GM23248 (cell line): ENCODE results near the gene ARHGEF10L. TPM values are rescaled to one million over a fixed set of nuclear protein-coding genes. Genes with fewer than 3 reads are reported as not detected.

Experiments
- DNase-seq: peaks from one replicate; pipeline ENCODE4 v3.0.0-alpha.2; 2015
- H2AFZ ChIP-seq: fragments of 200-600 bp; sonication (generic); 2 replicates; pipeline ENCODE4 v1.6.1; 2016; ENCODE audit warnings: antibody characterized with exemption
- H3F3A ChIP-seq: fragments of 200-600 bp; sonication (generic); 2 replicates; pipeline ENCODE4 v1.6.1; 2016; ENCODE audit warnings: mild to moderate bottlenecking, antibody characterized with exemption, mixed run types; ENCODE audit not compliant: insufficient read depth
- H3K27ac ChIP-seq: fragments of 200-600 bp; sonication (generic); 2 replicates; pipeline ENCODE4 v1.5.1; 2016; ENCODE audit warnings: mild to moderate bottlenecking
- H3K27me3 ChIP-seq: fragments of 200-600 bp; sonication (generic); replicated peaks from 2 replicates; pipeline ENCODE4 v1.6.1; 2016; ENCODE audit warnings: mild to moderate bottlenecking; ENCODE audit not compliant: insufficient read depth
- H3K36me3 ChIP-seq: fragments of 200-600 bp; sonication (generic); 2 replicates; pipeline ENCODE4 v1.6.1; 2016; ENCODE audit warnings: low read depth, mild to moderate bottlenecking
- H3K4me1 ChIP-seq: fragments of 200-600 bp; sonication (generic); 2 replicates; pipeline ENCODE4 v1.6.1; 2016; ENCODE audit warnings: mild to moderate bottlenecking; ENCODE audit not compliant: insufficient read depth
- H3K4me2 ChIP-seq: fragments of 200-600 bp; sonication (generic); one replicate; pipeline ENCODE4 v1.6.1; 2016; ENCODE audit warnings: mild to moderate bottlenecking; ENCODE audit not compliant: unreplicated experiment
- H3K4me3 ChIP-seq: fragments of 200-600 bp; sonication (generic); 2 replicates; pipeline ENCODE4 v1.5.1; 2016; ENCODE audit warnings: mild to moderate bottlenecking
- H3K79me2 ChIP-seq: fragments of 200-600 bp; sonication (generic); 2 replicates; pipeline ENCODE4 v1.6.1; 2016; ENCODE audit warnings: mild to moderate bottlenecking; ENCODE audit not compliant: insufficient read depth
- H3K9ac ChIP-seq: fragments of 200-600 bp; sonication (generic); 2 replicates; pipeline ENCODE4 v1.6.1; 2016; ENCODE audit warnings: mild to moderate bottlenecking
- H3K9me2 ChIP-seq: fragments of 200-600 bp; sonication (generic); 2 replicates; pipeline ENCODE4 v1.6.1; 2016; ENCODE audit warnings: mixed run types, mild to moderate bottlenecking, moderate library complexity; ENCODE audit not compliant: insufficient read depth
- H3K9me3 ChIP-seq: fragments of 200-600 bp; sonication (generic); one replicate; pipeline ENCODE4 v1.6.1; 2017; ENCODE audit warnings: low read depth
- H4K20me1 ChIP-seq: fragments of 200-600 bp; sonication (generic); 2 replicates; pipeline ENCODE4 v1.6.0; 2016; ENCODE audit not compliant: insufficient read depth
- EZH2 ChIP-seq: fragments of 200-600 bp; sonication (generic); IDR thresholded peaks from 2 replicates; pipeline ENCODE4 v1.6.1; 2018; ENCODE audit warnings: antibody characterized with exemption, mild to moderate bottlenecking; ENCODE audit not compliant: insufficient read depth, poor library complexity, severe bottlenecking
- EZH2phosphoT487 ChIP-seq: fragments of 200-600 bp; sonication (generic); IDR thresholded peaks from 2 replicates; pipeline ENCODE4 v1.6.1; 2018; ENCODE audit warnings: antibody characterized with exemption, moderate library complexity, mild to moderate bottlenecking, low read depth; ENCODE audit not compliant: insufficient read depth
- WGBS, 2 experiments: methylation state at CpG; one replicate each; pipeline ENCODE4 v1.1.6; 2015 to 2017; ENCODE audit warnings: low lambda C conversion rate in 2 of 2, low coverage in 1 of 2; ENCODE audit errors: missing lambda C conversion rate in 2 of 2; 5-methylcytosine and 5-hydroxymethylcytosine counted together
- in situ Hi-C: fragments of 300-500 bp; cut with MboI; formaldehyde crosslinking; loops from 2 replicates; pipeline ENCODE4 v1.15.0; 2020
- polyA plus RNA-seq: library from polyadenylated mRNA; unstranded; fragments of >200 nt; fragmentation: Nextera tagmentation; extraction: Ambion mirVana; gene quantifications from 2 replicates; pipeline ENCODE4 v1.2.1, GENCODE V29; 2016
- total RNA-seq: library from RNA; depleted of rRNA; stranded (reverse); fragments of >200 nt; shearing (Covaris generic); gene quantifications from 2 replicates; pipeline ENCODE4 v1.2.3, GENCODE V29; 2014

The ARHGEF10L gene
- total and polyA plus RNA-seq, 2 experiments from 2014 or later: 6.0 to 19.3 TPM

GRCh38 chr1:17668195-17668594 lies 128.7 kb downstream of the ARHGEF10L start:
- in situ Hi-C loops: loop anchor here (10.0 to 25.0 kb wide), 4 partner anchors 157 to 919 kb away; no protein-coding TSS in a partner anchor
- no peaks in the 10 kb centered on the region for H3K79me2 ChIP-seq
- no peaks in the 10 kb centered on the region for H4K20me1 ChIP-seq
- no peak overlapping the region for H3K4me2 ChIP-seq
- TF ChIP-seq EZH2: no peak
- TF ChIP-seq EZH2phosphoT487: no peak
- H3K27ac ChIP-seq: no peak overlapping the region
- H3F3A ChIP-seq: no peaks in the 10 kb centered on the region
- no peak overlapping the region for H2AFZ ChIP-seq
- DNase-seq: no peak
- H3K9me2 ChIP-seq: no peaks in the 10 kb centered on the region
- no peak overlapping the region for H3K4me3 ChIP-seq
- no peaks in the 10 kb centered on the region for H3K4me1 ChIP-seq
- no peaks in the 10 kb centered on the region for H3K27me3 ChIP-seq
- peaks cover 4% of the 10 kb centered on the region; the same call in 1 of the 2 replicates for H3K36me3 ChIP-seq
- no peaks in the 10 kb centered on the region for H3K9me3 ChIP-seq
- 93 to 95% methylated on average over 12 of the region's 12 CpGs for WGBS, 2 experiments
- no peak overlapping the region for H3K9ac ChIP-seq

DNA sequence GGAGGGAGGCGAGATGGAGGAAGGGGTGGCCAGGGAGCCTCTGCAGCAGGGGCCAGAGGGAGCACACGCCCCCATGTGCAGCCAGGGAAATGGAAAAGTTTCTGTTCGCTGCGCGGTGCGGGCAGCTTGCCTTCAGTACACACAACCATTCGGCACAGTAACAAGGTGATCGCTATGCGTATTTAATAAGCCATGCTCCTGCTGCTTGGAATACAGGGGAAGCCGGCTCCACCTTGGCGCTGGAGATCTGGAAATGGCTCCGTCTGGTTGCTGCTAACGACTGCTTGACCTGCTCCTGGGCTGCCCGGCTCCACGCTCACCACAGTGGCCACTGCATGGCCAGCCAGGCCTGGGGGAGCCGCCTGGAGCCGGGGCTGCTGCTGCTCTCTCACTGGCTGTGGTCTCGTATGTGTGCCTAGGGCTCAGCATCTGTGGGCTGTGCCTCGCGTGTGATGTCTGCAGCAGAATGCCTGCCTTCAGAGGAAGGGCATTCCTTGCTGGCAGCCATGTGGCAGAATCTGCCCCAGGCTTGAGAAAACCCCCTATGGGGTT lies 129.2 kb downstream of the ARHGEF10L start:
- peaks cover 3% of the 10 kb centered on the region; the same call in 1 of the 2 replicates for H3K36me3 ChIP-seq
- H3K27ac ChIP-seq: no peak overlapping the region
- no peaks in the 10 kb centered on the region for H4K20me1 ChIP-seq
- H3K4me1 ChIP-seq: no peaks in the 10 kb centered on the region
- H3K79me2 ChIP-seq: no peaks in the 10 kb centered on the region
- TF ChIP-seq EZH2phosphoT487: no peak
- no peak for TF ChIP-seq EZH2
- 95 to 96% methylated on average over 20 of the region's 20 CpGs for WGBS, 2 experiments
- H3K9ac ChIP-seq: no peak overlapping the region
- H3F3A ChIP-seq: no peaks in the 10 kb centered on the region
- no peak overlapping the region for H2AFZ ChIP-seq
- no peaks in the 10 kb centered on the region for H3K9me3 ChIP-seq
- no peak for DNase-seq
- no peaks in the 10 kb centered on the region for H3K27me3 ChIP-seq
- no peak overlapping the region for H3K4me2 ChIP-seq
- no peak overlapping the region for H3K4me3 ChIP-seq
- H3K9me2 ChIP-seq: no peaks in the 10 kb centered on the region
- in situ Hi-C loops: loop anchor here (10.0 to 25.0 kb wide), 4 partner anchors 156 to 919 kb away; no protein-coding TSS in a partner anchor

DNA sequence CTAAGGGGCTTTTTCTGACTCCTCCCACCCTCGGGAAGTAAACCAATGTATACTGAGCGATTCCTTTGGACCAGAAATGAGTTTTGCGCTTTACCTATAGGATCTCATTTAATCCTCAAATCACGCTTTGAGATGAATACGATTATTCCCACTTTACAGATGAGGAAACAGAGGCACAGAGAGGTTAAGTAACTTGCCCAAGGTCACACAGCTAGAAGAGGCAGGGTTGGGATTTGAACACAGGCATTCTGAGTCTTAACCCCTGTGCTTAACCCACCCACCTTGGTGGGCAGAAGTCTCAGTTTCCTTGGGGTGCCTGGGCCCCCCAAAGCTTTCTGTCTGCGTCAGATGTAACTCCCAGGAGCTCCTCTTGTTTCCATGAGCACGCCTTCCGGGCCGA lies 129.8 kb downstream of the ARHGEF10L start:
- Histone ChIP-seq H3K27ac (no peak overlapping the region), H3K4me2 (no peak overlapping the region), H3F3A (no peaks in the 10 kb centered on the region), H3K27me3 (no peaks in the 10 kb centered on the region), H3K79me2 (no peaks in the 10 kb centered on the region), H3K9me2 (no peaks in the 10 kb centered on the region), H3K36me3 (no peaks in the 10 kb centered on the region; the same call in 1 of the 2 replicates), H3K9ac (no peak overlapping the region), H3K4me3 (no peak overlapping the region), H3K9me3 (no peaks in the 10 kb centered on the region), H3K4me1 (no peaks in the 10 kb centered on the region), H2AFZ (no peak overlapping the region), H4K20me1 (no peaks in the 10 kb centered on the region)
- TF ChIP-seq EZH2phosphoT487: no peak
- no peak for TF ChIP-seq EZH2
- in situ Hi-C loops: loop anchor here (10.0 to 25.0 kb wide), 4 partner anchors 155 to 918 kb away; no protein-coding TSS in a partner anchor
- DNase-seq: no peak
- WGBS, 2 experiments: 93 to 95% methylated on average over 9 of the region's 9 CpGs

DNA sequence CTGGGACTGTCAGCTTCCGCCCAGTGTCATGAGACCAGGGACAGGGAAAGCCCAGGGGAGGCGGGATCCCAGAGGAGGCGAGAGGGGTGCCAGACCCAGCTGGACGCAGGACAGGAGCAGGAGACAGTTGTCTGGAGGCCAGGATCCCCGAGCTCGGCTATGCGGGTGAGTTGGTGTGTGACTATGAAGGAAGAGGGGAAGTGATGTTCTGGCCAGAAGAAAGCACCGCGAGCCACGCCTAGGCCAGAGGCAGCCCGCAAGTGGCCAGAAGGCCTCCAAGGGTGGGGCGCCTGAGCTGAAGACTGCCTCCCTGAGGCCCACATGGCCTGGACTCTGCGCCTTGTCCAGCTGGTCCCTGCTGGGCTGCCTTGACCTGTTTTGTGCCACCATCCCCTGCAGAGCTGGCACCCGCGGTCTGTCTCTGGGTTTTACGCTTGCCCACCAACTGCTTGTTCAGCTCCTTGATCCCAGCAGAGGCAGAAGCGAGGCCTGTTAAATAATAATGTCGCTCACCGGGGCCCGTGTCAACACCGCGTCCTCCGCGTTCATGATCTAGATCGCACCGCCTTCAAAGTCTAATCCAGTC lies 130.5 kb downstream of the ARHGEF10L start:
- H4K20me1 ChIP-seq: no peaks in the 10 kb centered on the region
- H3K36me3 ChIP-seq: no peaks in the 10 kb centered on the region; the same call in 1 of the 2 replicates
- TF ChIP-seq EZH2 (no peak), EZH2phosphoT487 (no peak)

More for the DNA sequence above, 130.5 kb downstream of the ARHGEF10L start:
- H3K79me2 ChIP-seq: no peaks in the 10 kb centered on the region
- H2AFZ ChIP-seq: no peak overlapping the region
- no peaks in the 10 kb centered on the region for H3F3A ChIP-seq
- no peaks in the 10 kb centered on the region for H3K9me3 ChIP-seq
- H3K4me2 ChIP-seq: no peak overlapping the region
- no peak overlapping the region for H3K9ac ChIP-seq
- no peak overlapping the region for H3K4me3 ChIP-seq
- in situ Hi-C loops: loop anchor here (10.0 to 25.0 kb wide), 4 partner anchors 155 to 917 kb away; no protein-coding TSS in a partner anchor
- no peak overlapping the region for H3K27ac ChIP-seq
- no peaks in the 10 kb centered on the region for H3K27me3 ChIP-seq
- WGBS, 2 experiments: 82 to 86% methylated on average over 25 to 26 of the region's 26 CpGs
- DNase-seq: no peak
- H3K4me1 ChIP-seq: no peaks in the 10 kb centered on the region
- no peaks in the 10 kb centered on the region for H3K9me2 ChIP-seq
